ENCODE measurements around the gene GFM2.
"Not testable (repeated sequence)": the region's sequence is repeated elsewhere in the genome, so short reads cannot be mapped to it uniquely, and the experiment has no call there.

The GFM2 gene

DNA sequence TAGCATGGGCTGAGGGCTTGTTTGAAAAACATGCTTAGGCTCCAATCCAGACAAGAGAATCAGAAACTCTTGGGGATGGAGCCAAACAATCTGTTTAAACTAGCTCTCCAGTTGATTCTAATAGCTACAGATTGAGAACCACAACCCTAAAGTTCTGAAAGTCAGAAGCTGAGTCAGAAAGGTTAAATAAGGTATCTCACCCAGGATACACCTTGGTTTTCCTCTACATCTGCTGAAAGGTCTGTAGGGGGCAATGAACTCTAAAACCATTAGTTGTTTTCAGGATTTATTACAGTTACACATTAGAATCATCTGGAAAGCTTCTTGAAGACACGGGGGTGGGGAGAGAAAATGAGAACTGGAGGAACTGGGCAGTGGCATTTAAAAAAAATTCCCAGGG lies 5.7 kb downstream of the GFM2 start:
- peaks cover 4% of the 10 kb centered on the region for H3K36me3 ChIP-seq (replicated peaks; ENCODE audit: low read depth, low read length)
- H3K4me3 ChIP-seq (ENCODE audit: low read length) = no peak overlapping the region
- no peaks in the 10 kb centered on the region for H4K20me1 ChIP-seq (ENCODE audit: insufficient read depth, low read length)
- H2AFZ ChIP-seq (ENCODE audit: low read depth, low read length) = no peak overlapping the region
- no peak overlapping the region for H3K4me2 ChIP-seq (ENCODE audit: low read length)
- H3K4me1 ChIP-seq (ENCODE audit: low read length) = peaks cover 6% of the 10 kb centered on the region
- peaks cover 20% of the 10 kb centered on the region for H3K79me2 ChIP-seq (ENCODE audit: low read length)
- H3K27me3 ChIP-seq (ENCODE audit: low read depth, low read length) = no peaks in the 10 kb centered on the region
- no peak overlapping the region for H3K27ac ChIP-seq (ENCODE audit: low read length)
- H3K9ac ChIP-seq (ENCODE audit: low read length) = no peak overlapping the region
- TF ChIP-seq EZH2phosphoT487 (IDR thresholded peaks at IDR 0.05; ENCODE audit: low read depth) = no peak
- TF ChIP-seq, protein P1, sequence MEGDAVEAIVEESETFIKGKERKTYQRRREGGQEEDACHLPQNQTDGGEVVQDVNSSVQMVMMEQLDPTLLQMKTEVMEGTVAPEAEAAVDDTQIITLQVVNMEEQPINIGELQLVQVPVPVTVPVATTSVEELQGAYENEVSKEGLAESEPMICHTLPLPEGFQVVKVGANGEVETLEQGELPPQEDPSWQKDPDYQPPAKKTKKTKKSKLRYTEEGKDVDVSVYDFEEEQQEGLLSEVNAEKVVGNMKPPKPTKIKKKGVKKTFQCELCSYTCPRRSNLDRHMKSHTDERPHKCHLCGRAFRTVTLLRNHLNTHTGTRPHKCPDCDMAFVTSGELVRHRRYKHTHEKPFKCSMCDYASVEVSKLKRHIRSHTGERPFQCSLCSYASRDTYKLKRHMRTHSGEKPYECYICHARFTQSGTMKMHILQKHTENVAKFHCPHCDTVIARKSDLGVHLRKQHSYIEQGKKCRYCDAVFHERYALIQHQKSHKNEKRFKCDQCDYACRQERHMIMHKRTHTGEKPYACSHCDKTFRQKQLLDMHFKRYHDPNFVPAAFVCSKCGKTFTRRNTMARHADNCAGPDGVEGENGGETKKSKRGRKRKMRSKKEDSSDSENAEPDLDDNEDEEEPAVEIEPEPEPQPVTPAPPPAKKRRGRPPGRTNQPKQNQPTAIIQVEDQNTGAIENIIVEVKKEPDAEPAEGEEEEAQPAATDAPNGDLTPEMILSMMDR (IDR thresholded peaks at IDR 0.05; ENCODE audit: low read depth, low read length) = no peak
- H3K9me3 ChIP-seq (ENCODE audit: insufficient read depth, low read length) = no peaks in the 10 kb centered on the region

- not testable (repeated sequence) for H3K9me3 ChIP-seq (ENCODE audit: insufficient read depth, low read length); H3K36me3 ChIP-seq (replicated peaks; ENCODE audit: low read depth, low read length); H3K4me3 ChIP-seq (ENCODE audit: low read length); H2AFZ ChIP-seq (ENCODE audit: low read depth, low read length); H3K27me3 ChIP-seq (ENCODE audit: low read depth, low read length); H3K27ac ChIP-seq (ENCODE audit: low read length); H4K20me1 ChIP-seq (ENCODE audit: insufficient read depth, low read length); H3K4me2 ChIP-seq (ENCODE audit: low read length); H3K4me1 ChIP-seq (ENCODE audit: low read length); H3K79me2 ChIP-seq (ENCODE audit: low read length); H3K9ac ChIP-seq (ENCODE audit: low read length)
These were observed 18.2 kb downstream of the GFM2 start for GRCh38 chr5:74748742-74749141.

DNA sequence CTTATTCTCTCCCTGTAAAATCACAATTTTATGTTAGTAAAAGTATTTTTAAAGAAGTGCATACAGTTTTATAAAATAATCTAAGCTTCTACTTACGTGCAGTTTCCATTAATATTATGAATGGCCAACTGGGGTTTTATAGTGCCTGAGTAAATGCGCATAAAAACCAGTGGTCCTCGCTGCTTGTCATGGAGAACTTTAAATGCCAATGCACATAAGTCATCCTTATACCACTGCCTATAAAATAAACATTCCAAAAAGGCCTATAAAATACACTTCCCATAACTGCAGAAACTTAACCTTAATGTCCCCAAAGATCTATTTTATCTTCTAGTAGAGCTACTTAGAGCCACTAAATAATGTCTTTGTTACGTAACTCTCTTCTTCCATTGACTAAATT lies 28.5 kb downstream of the GFM2 start:
- Histone ChIP-seq H2AFZ (ENCODE audit: low read depth, low read length) (no peak overlapping the region), H3K9ac (ENCODE audit: low read length) (no peak overlapping the region), H3K27me3 (ENCODE audit: low read depth, low read length) (no peaks in the 10 kb centered on the region), H3K4me1 (ENCODE audit: low read length) (no peaks in the 10 kb centered on the region), H3K36me3 (replicated peaks; ENCODE audit: low read depth, low read length) (peaks cover 4% of the 10 kb centered on the region), H3K4me2 (ENCODE audit: low read length) (no peak overlapping the region), H3K79me2 (ENCODE audit: low read length) (no peaks in the 10 kb centered on the region), H3K4me3 (ENCODE audit: low read length) (no peak overlapping the region), H3K27ac (ENCODE audit: low read length) (no peak overlapping the region), H3K9me3 (ENCODE audit: insufficient read depth, low read length) (no peaks in the 10 kb centered on the region), H4K20me1 (ENCODE audit: insufficient read depth, low read length) (no peaks in the 10 kb centered on the region)
- no peak for TF ChIP-seq EZH2phosphoT487 (IDR thresholded peaks at IDR 0.05; ENCODE audit: low read depth)
- TF ChIP-seq, protein P1 (IDR thresholded peaks at IDR 0.05; ENCODE audit: low read depth, low read length) = no peak

GRCh38 chr5:74736759-74737158 lies 30.2 kb downstream of the GFM2 start:
- Histone ChIP-seq H3K9ac (ENCODE audit: low read length) (no peak overlapping the region), H2AFZ (ENCODE audit: low read depth, low read length) (no peak overlapping the region), H3K36me3 (replicated peaks; ENCODE audit: low read depth, low read length) (peaks cover 4% of the 10 kb centered on the region), H3K4me1 (ENCODE audit: low read length) (no peaks in the 10 kb centered on the region), H3K9me3 (ENCODE audit: insufficient read depth, low read length) (no peaks in the 10 kb centered on the region), H4K20me1 (ENCODE audit: insufficient read depth, low read length) (no peaks in the 10 kb centered on the region), H3K4me2 (ENCODE audit: low read length) (no peak overlapping the region), H3K27ac (ENCODE audit: low read length) (no peak overlapping the region), H3K27me3 (ENCODE audit: low read depth, low read length) (no peaks in the 10 kb centered on the region), H3K4me3 (ENCODE audit: low read length) (no peak overlapping the region), H3K79me2 (ENCODE audit: low read length) (no peaks in the 10 kb centered on the region)
- TF ChIP-seq EZH2phosphoT487 (IDR thresholded peaks at IDR 0.05; ENCODE audit: low read depth) = no peak
- TF ChIP-seq, protein P1 (IDR thresholded peaks at IDR 0.05; ENCODE audit: low read depth, low read length) = no peak

DNA sequence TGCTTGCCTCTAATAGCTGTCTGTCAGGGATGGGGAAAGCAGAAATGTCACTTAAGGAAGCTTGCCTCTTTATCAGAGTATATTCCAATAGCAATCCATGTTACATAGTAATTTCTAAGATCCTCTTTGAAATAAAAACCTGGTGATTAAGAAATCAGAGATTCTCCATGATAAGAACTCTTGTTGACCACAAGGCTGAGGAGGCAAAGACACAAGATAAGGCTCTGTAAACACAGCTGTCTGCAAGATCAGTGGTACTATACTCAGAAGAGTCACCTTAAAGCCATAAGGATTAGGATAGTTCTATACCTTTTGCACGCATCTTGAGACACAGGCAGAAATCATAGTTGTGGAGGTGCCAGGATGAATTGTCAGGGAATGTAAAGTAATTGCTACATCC lies 41.6 kb downstream of the GFM2 start:
- H3K4me2 ChIP-seq (ENCODE audit: low read length) = no peak overlapping the region
- no peaks in the 10 kb centered on the region for H3K4me1 ChIP-seq (ENCODE audit: low read length)
- H3K27ac ChIP-seq (ENCODE audit: low read length) = no peak overlapping the region
- H4K20me1 ChIP-seq (ENCODE audit: insufficient read depth, low read length) = no peaks in the 10 kb centered on the region
- no peaks in the 10 kb centered on the region for H3K9me3 ChIP-seq (ENCODE audit: insufficient read depth, low read length)
- H3K4me3 ChIP-seq (ENCODE audit: low read length) = no peak overlapping the region
- no peaks in the 10 kb centered on the region for H3K79me2 ChIP-seq (ENCODE audit: low read length)
- no peak overlapping the region for H2AFZ ChIP-seq (ENCODE audit: low read depth, low read length)
- H3K27me3 ChIP-seq (ENCODE audit: low read depth, low read length) = no peaks in the 10 kb centered on the region
- H3K36me3 ChIP-seq (replicated peaks; ENCODE audit: low read depth, low read length) = peaks cover 10% of the 10 kb centered on the region
- no peak overlapping the region for H3K9ac ChIP-seq (ENCODE audit: low read length)
- TF ChIP-seq, protein P1 (IDR thresholded peaks at IDR 0.05; ENCODE audit: low read depth, low read length) = no peak
- no peak for TF ChIP-seq EZH2phosphoT487 (IDR thresholded peaks at IDR 0.05; ENCODE audit: low read depth)

Measured in OCI-LY3 (cell line).